Erythroblast (primary cell): ENCODE results near the gene SGTB.

Experiments
- GATA1 ChIP-seq: IDR thresholded peaks from 2 replicates; pipeline ENCODE4 v1.6.1; 2011; ENCODE audit warnings: low read depth, mild to moderate bottlenecking, control low read depth, low read length, moderate library complexity
- POLR2A ChIP-seq: IDR thresholded peaks from 2 replicates; pipeline ENCODE4 v1.6.1; 2011; ENCODE audit warnings: mild to moderate bottlenecking, low read length

DNA sequence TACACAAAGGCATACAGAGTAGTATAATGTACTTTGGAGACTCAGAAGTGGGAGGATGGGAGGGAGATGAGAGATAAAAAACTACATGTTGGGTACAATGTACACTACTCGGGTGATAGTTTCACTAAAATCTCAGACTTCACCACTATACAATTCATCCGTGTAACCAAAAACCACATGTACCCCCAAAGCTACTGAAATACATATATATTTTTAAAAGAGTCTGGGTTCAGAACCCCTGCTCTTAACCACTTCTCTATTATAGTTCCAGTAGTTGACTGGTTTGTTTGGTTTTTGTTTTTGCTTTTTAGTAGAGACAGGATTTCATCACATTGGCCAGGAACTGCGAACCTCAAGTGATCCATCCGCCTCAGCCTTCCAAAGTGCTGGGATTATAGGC, 22.6 kb downstream of the SGTB start:
- no peak for TF ChIP-seq POLR2A
- no peak for TF ChIP-seq GATA1
